Occipital lobe (tissue), 2 donors: ENCODE results near the gene ZNF787. TPM values are rescaled to one million over a fixed set of nuclear protein-coding genes. Genes with fewer than 3 reads are reported as not detected.
"Not testable (repeated sequence)": the region's sequence is repeated elsewhere in the genome, so short reads cannot be mapped to it uniquely, and the experiment has no call there.

ENCODE experiments used
- DNase-seq: peaks from one replicate; lab custom pipeline; 2025; lab: John Stamatoyannopoulos, UW
- total RNA-seq: library from RNA; depleted of rRNA; stranded (reverse); fragments of >200 nt; gene quantifications from one replicate; pipeline ENCODE4 v1.2.3, GENCODE V29; 2014

ZNF787 gene
- total RNA-seq, 1 donor from 2014 or later: 14.3 TPM

GRCh38 chr19:56106397-56106849, 14.7 kb downstream of the ZNF787 start:
- no peak for DNase-seq

DNA sequence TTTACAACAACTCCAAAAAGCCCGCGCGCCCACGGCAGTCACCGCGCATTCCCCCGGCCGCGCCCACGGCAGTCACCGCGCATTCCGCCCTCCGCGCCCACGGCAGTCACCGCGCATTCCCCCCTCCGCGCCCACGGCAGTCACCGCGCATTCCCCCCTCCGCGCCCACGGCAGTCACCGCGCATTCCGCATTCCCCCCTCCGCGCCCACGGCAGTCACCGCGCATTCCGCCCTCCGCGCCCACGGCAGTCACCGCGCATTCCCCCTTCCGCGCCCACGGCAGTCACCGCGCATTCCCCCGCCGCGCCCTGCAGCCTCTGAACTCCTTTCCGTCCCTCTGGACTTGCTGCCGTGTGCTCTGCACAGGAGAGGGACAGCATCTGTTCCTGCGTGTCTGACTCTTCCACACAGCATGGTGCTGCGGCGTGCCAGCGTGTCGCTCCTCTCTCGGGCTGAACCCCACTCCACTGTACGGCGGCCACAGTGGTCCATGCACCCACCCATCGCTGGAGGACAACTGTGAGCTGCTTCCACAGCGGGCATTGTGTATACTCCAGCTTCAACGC, 15.2 kb downstream of the ZNF787 start:
- not testable (repeated sequence) for DNase-seq

DNA sequence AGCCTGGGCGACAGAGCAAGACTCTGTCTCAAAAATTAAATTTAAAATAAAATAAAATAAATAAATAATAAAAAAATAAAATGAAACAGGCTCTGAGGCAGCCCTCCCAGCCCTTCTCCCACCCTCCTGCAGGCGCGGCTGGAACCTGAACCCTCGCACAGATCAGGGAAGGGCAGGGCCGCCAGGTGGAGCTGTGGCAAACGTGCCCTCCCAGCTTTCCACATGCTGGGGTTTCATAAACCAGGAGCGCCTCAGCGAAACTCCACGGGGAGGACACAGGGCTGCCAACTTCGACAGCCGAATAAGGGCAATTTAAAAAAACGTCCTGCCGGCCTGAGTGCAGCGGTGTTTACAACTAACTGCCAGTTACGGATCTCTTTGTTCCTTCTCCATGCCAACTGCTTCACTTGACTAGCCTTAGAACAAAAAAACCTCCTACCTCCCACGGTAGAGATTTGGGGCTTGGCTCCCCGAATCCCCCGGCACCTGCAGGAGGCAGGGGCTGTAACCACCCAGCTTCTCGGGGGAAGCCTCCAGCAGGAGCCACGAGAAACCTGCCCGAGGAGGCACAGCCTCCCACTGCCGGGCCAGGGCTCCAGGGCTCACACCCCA, 15.9 kb downstream of the ZNF787 start:
- DNase-seq: peak; percentile 43

DNA sequence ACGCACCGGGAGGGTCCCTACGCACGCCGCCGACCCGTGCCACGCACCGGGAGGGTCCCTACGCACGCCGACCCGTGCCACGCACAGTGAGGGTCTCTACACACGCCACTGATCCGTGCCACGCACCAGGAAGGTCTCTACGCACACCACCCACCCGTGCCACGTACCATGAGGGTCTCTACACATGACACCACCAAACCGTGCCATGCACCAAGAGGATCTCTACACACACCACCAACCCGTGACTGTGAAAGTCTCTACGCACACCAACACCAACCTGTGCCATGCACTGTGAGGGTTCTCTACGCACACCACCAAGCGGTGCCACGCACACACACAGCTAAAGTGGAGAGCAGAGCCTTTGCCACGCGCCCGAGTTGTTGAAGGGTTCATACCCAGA, 16.7 kb downstream of the ZNF787 start:
- no peak for DNase-seq

GRCh38 chr19:56103027-56103614, 18.0 kb downstream of the ZNF787 start:
- no peak for DNase-seq

GRCh38 chr19:56101746-56102535, 19.2 kb downstream of the ZNF787 start:
- peak; percentile 18 for DNase-seq

GRCh38 chr19:56101095-56101494, 20.0 kb downstream of the ZNF787 start:
- no peak for DNase-seq

DNA sequence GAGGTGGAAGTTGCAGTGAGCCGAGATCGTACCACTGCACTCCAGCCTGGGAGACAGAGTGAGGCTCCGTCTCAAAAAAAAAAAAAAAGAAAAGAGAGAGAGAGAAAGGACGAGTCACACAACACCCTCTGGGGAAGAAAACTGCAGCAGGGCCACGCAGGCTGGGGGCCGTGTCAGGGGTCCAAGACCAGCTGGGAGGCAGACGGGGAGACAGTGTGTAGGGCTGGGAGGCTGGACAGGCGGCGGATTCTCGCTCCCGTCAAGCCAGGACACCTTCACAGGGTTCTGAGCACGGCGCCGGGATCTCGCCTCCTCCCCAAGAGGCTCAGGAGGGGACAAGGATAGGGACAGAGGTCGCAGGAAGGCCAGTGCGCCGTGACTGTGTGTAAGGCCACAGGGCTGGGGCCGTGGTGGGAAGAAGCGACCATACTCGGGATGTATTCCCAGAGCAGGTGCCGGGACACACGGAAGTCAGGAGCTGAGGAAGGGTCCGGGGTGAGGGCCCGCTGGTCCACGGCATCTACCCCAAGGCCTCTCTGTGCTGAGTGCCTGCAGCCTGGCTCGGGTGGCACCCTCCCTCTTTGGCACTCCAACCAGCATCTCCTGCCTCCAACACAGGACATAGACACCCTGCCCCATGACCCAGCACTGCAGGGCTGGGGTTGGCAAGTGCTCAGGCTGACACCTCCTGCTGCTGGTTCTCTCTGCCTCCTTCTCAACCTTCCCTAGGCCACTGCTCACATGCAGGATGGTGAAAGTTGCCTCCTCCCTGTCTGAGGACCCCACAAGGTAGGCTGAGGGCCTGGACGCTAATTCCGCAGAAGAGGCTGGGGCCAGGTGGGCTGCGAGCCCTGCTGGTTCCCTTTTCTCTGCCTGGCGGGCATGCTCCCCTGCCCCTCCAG, 21.2 kb downstream of the ZNF787 start:
- no peak for DNase-seq

GRCh38 chr19:56098731-56099568, 22.1 kb downstream of the ZNF787 start:
- no peak for DNase-seq

DNA sequence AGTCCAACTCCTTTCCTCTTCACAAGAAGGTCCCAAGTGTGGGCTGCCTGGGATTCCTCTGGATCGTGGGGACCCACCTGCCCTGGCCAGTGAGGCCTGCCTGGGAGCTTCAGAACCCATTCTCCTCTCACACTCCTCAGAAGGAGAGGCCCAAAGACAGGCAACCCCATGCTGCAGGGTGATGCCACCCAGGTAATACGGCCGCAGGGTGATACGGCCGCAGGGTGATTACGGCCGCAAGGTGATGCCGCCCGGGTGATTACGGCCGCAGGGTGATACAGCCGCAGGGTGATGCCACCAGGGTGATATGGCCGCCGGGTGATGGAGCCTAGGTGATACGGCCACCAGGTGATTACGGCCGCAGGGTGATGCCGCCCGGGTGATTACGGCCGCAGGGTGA, 22.9 kb downstream of the ZNF787 start:
- not testable (repeated sequence) for DNase-seq

DNA sequence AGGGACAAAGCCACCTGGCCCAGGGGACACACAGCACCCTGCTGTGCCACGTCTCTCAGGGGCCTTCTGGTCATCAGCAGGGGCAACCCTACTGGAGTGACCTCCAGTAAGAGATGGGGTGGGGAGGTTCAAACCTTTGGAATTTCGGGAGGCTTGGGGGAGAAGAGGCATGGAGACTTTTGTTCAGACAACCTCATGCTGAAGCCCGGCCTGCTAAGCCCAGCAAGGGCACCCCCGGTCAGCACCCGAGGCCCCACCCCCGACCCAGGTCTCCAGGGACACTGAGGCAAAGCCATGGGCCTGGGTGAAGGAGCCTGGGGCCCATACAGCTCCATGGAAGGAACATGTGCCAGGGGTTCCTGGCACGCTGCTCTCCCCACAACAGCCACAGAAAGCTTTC, 23.3 kb downstream of the ZNF787 start:
- DNase-seq: no peak

- DNase-seq: no peak
Observed at GRCh38 chr19:56097306-56097705, 23.8 kb downstream of the ZNF787 start.

DNA sequence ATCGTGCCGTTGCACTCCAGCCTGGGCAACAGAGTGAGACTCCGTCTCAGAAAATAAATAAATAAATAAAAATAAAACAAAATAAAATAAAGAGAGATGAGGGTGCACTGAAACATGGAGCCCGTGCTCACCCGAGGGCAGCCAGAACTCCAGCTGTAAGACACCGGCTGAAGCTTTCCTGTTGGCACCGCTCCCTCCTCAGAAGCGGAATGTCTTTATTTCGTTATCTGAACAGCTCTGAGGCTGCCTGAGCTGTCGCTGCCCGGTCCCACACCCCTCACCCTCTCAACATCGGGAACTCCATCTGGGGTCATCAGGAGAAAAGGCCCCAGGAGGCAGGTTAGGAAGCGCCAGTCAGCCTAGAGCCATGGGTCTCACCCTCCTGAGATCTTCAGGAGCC, 24.4 kb downstream of the ZNF787 start:
- no peak for DNase-seq

- no peak for DNase-seq
Observed at GRCh38 chr19:56094449-56094848, 26.6 kb downstream of the ZNF787 start.

- no peak for DNase-seq
Observed at GRCh38 chr19:56092685-56093631, 28.1 kb downstream of the ZNF787 start.

- DNase-seq: no peak
Observed at GRCh38 chr19:56091751-56092546, 29.1 kb downstream of the ZNF787 start.

- no peak for DNase-seq
Observed at GRCh38 chr19:56091066-56091490, 30.0 kb downstream of the ZNF787 start.

GRCh38 chr19:56089344-56089743, 31.8 kb downstream of the ZNF787 start:
- no peak for DNase-seq
